Neural cell (in vitro differentiated cells): Measurements from ENCODE around the gene PDE3B. TPM values are rescaled to one million over a fixed set of nuclear protein-coding genes. Genes with fewer than 3 reads are reported as not detected.

Experiments
- H2AFZ ChIP-seq: fragments of 200-600, 300-800 bp; sonication (generic), shearing (Covaris generic); 2 replicates; pipeline ENCODE4 v1.6.0; 2014; ENCODE audit warnings: low read depth, mild to moderate bottlenecking, antibody characterized with exemption, low read length, moderate library complexity
- H3F3A ChIP-seq: fragments of 200-600 bp; shearing (Covaris generic); 2 replicates; pipeline ENCODE4 v1.6.1; 2016; ENCODE audit warnings: mild to moderate bottlenecking, moderate library complexity, mixed read lengths, antibody characterized with exemption, low read length; ENCODE audit not compliant: insufficient read depth, poor library complexity, severe bottlenecking
- H3K27ac ChIP-seq: fragments of 200-600, 300-800 bp; sonication (generic), shearing (Covaris generic); 2 replicates; pipeline ENCODE4 v1.5.1; 2014; ENCODE audit warnings: mild to moderate bottlenecking, low read length, moderate library complexity
- H3K27me3 ChIP-seq: fragments of 300-800, 200-600 bp; sonication (generic), shearing (Covaris generic); 2 replicates; pipeline ENCODE4 v1.6.0; 2014; ENCODE audit warnings: mild to moderate bottlenecking, low read depth, low read length, moderate library complexity; ENCODE audit not compliant: insufficient read depth
- H3K36me3 ChIP-seq: fragments of 300-800, 200-600 bp; sonication (generic), shearing (Covaris generic); 2 replicates; pipeline ENCODE4 v1.5.1; 2014; ENCODE audit warnings: mild to moderate bottlenecking, antibody characterized with exemption, low read length, moderate library complexity; ENCODE audit not compliant: insufficient read depth
- H3K4me2 ChIP-seq: fragments of 300-800, 200-600 bp; sonication (generic), shearing (Covaris generic); 2 replicates; pipeline ENCODE4 v1.6.0; 2014; ENCODE audit warnings: mild to moderate bottlenecking, low read length
- H3K4me3 ChIP-seq: fragments of 300-800, 200-600 bp; sonication (generic), shearing (Covaris generic); 2 replicates; pipeline ENCODE4 v1.5.1; 2014; ENCODE audit warnings: mild to moderate bottlenecking, low read length, moderate library complexity
- H3K79me2 ChIP-seq: fragments of 200-600 bp; shearing (Covaris generic); replicated peaks from 2 replicates; pipeline ENCODE4 v1.6.0; 2014; ENCODE audit warnings: mild to moderate bottlenecking, low read length, moderate library complexity; ENCODE audit not compliant: insufficient read depth
- H3K9ac ChIP-seq: fragments of 300-800, 200-600 bp; sonication (generic), shearing (Covaris generic); 2 replicates; pipeline ENCODE4 v1.6.1; 2016; ENCODE audit warnings: mild to moderate bottlenecking, low read length, mixed read lengths
- H3K9me2 ChIP-seq: fragments of 200-600 bp; shearing (Covaris generic); 2 replicates; pipeline ENCODE4 v1.6.1; 2016; ENCODE audit warnings: mild to moderate bottlenecking, low read length, mixed read lengths; ENCODE audit not compliant: insufficient read depth
- H3K9me3 ChIP-seq: fragments of 200-600, 300-800 bp; sonication (generic), shearing (Covaris generic); 2 replicates; pipeline ENCODE4 v1.6.1; 2016; ENCODE audit warnings: mild to moderate bottlenecking, mixed run types, low read length, moderate library complexity, mixed read lengths
- H4K20me1 ChIP-seq: fragments of 200-600 bp; shearing (Covaris generic); 2 replicates; pipeline ENCODE4 v1.6.1; 2016; ENCODE audit warnings: mild to moderate bottlenecking, mixed run types; ENCODE audit not compliant: insufficient read depth
- CTCF ChIP-seq: fragments of 450-650 bp; IDR thresholded peaks from 2 replicates; pipeline ENCODE4 v1.5.1; 2014; ENCODE audit warnings: antibody characterized with exemption, mild to moderate bottlenecking, moderate library complexity; ENCODE audit not compliant: poor library complexity, severe bottlenecking
- EP300 ChIP-seq: fragments of 450-650 bp; conservative IDR thresholded peaks from 2 replicates; pipeline ENCODE4 v1.6.1; 2014; ENCODE audit warnings: antibody characterized with exemption, mild to moderate bottlenecking, moderate library complexity; ENCODE audit not compliant: poor library complexity, severe bottlenecking
- EZH2 ChIP-seq: fragments of 200-600, 300-800 bp; shearing (Covaris generic), sonication (generic); IDR thresholded peaks from 2 replicates; pipeline ENCODE4 v1.6.1; 2014; ENCODE audit warnings: antibody characterized with exemption, low read length, borderline replicate concordance, mild to moderate bottlenecking; ENCODE audit not compliant: insufficient read depth, poor library complexity, severe bottlenecking
- MXI1 ChIP-seq: fragments of 450-650 bp; conservative IDR thresholded peaks from 2 replicates; pipeline ENCODE4 v1.6.1; 2014; ENCODE audit warnings: antibody characterized with exemption, mild to moderate bottlenecking; ENCODE audit not compliant: poor library complexity, severe bottlenecking
- POLR2AphosphoS5 ChIP-seq: IDR thresholded peaks from 2 replicates; pipeline ENCODE4 v1.6.1; 2012
- RAD21 ChIP-seq: fragments of 450-650 bp; conservative IDR thresholded peaks from 2 replicates; pipeline ENCODE4 v1.6.1; 2014; ENCODE audit warnings: antibody characterized with exemption, mild to moderate bottlenecking, moderate library complexity
- SMC3 ChIP-seq: fragments of 450-650 bp; conservative IDR thresholded peaks from 2 replicates; pipeline ENCODE4 v1.6.1; 2014; ENCODE audit warnings: antibody characterized with exemption, mild to moderate bottlenecking, moderate library complexity; ENCODE audit not compliant: poor library complexity
- TAF1 ChIP-seq: IDR thresholded peaks from 2 replicates; pipeline ENCODE4 v1.6.1; 2012; ENCODE audit warnings: low read depth
- polyA plus RNA-seq: library from polyadenylated mRNA; depleted of rRNA; stranded (reverse); fragments of >200 nt; gene quantifications from 2 replicates; pipeline ENCODE4 v1.2.3, GENCODE V29; 2014
- TF ChIP-seq, protein P1 (sequence below): IDR thresholded peaks from 2 replicates; pipeline ENCODE4 v1.6.1; 2012; ENCODE audit warnings: borderline replicate concordance

The PDE3B gene
- polyA plus RNA-seq, 1 donor from 2014 or later = 13.8 TPM

GRCh38 chr11:14803846-14804245, 160.2 kb downstream of the PDE3B start:
- Histone ChIP-seq H4K20me1 (no peaks in the 10 kb centered on the region), H3K9ac (no peak overlapping the region), H3K27ac (no peak overlapping the region), H3K4me3 (no peak overlapping the region), H3K9me3 (no peaks in the 10 kb centered on the region), H3K9me2 (no peaks in the 10 kb centered on the region), H3K4me2 (no peak overlapping the region), H2AFZ (no peak overlapping the region), H3K36me3 (no peaks in the 10 kb centered on the region), H3K79me2 (no peaks in the 10 kb centered on the region), H3K27me3 (no peaks in the 10 kb centered on the region), H3F3A (no peaks in the 10 kb centered on the region)
- TF ChIP-seq SMC3 = no peak
- TF ChIP-seq TAF1 = no peak
- TF ChIP-seq POLR2AphosphoS5 = no peak
- TF ChIP-seq EZH2 = no peak
- no peak for TF ChIP-seq MXI1
- no peak for TF ChIP-seq EP300
- TF ChIP-seq, protein P1, sequence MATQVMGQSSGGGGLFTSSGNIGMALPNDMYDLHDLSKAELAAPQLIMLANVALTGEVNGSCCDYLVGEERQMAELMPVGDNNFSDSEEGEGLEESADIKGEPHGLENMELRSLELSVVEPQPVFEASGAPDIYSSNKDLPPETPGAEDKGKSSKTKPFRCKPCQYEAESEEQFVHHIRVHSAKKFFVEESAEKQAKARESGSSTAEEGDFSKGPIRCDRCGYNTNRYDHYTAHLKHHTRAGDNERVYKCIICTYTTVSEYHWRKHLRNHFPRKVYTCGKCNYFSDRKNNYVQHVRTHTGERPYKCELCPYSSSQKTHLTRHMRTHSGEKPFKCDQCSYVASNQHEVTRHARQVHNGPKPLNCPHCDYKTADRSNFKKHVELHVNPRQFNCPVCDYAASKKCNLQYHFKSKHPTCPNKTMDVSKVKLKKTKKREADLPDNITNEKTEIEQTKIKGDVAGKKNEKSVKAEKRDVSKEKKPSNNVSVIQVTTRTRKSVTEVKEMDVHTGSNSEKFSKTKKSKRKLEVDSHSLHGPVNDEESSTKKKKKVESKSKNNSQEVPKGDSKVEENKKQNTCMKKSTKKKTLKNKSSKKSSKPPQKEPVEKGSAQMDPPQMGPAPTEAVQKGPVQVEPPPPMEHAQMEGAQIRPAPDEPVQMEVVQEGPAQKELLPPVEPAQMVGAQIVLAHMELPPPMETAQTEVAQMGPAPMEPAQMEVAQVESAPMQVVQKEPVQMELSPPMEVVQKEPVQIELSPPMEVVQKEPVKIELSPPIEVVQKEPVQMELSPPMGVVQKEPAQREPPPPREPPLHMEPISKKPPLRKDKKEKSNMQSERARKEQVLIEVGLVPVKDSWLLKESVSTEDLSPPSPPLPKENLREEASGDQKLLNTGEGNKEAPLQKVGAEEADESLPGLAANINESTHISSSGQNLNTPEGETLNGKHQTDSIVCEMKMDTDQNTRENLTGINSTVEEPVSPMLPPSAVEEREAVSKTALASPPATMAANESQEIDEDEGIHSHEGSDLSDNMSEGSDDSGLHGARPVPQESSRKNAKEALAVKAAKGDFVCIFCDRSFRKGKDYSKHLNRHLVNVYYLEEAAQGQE = no peak
- TF ChIP-seq RAD21 = no peak
- no peak for TF ChIP-seq CTCF

DNA sequence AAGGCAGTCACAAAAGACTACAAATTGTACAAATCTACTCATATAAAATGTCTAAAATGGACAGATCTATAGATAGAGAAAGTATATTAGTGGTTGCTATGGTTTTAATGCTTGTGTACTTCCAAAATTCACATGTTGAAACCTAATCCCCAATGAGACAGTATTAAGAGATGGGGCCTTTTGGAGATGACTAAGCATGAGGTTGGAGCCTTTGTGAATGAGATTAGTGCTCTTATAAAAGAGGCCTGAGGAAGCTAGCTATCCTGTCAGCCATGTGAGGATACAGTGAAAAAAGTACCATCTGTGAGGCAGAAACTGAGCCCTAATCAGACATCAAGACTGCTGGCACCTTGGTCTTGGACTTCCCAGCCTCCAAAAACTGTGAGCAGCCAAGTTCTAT, 165.9 kb downstream of the PDE3B start:
- no peak overlapping the region for H2AFZ ChIP-seq
- H3K9me3 ChIP-seq = no peaks in the 10 kb centered on the region
- no peak overlapping the region for H3K4me3 ChIP-seq
- H3F3A ChIP-seq = no peaks in the 10 kb centered on the region
- H3K36me3 ChIP-seq = no peaks in the 10 kb centered on the region
- H3K9ac ChIP-seq = no peak overlapping the region
- H3K27ac ChIP-seq = no peak overlapping the region
- H3K27me3 ChIP-seq = no peaks in the 10 kb centered on the region
- H3K79me2 ChIP-seq = no peaks in the 10 kb centered on the region
- H3K9me2 ChIP-seq = no peaks in the 10 kb centered on the region
- H3K4me2 ChIP-seq = no peak overlapping the region
- TF ChIP-seq POLR2AphosphoS5 (no peak), EP300 (no peak), CTCF (no peak), EZH2 (no peak), MXI1 (no peak), TAF1 (no peak), SMC3 (no peak), RAD21 (no peak)
- TF ChIP-seq, protein P1 = no peak
- no peaks in the 10 kb centered on the region for H4K20me1 ChIP-seq
